ENCODE measurements around the gene TMEM234. TPM values are rescaled to one million over a fixed set of nuclear protein-coding genes. Genes with fewer than 3 reads are reported as not detected.

The TMEM234 gene
- total RNA-seq, 1 experiment from 2014 or later = 23.3 TPM

DNA sequence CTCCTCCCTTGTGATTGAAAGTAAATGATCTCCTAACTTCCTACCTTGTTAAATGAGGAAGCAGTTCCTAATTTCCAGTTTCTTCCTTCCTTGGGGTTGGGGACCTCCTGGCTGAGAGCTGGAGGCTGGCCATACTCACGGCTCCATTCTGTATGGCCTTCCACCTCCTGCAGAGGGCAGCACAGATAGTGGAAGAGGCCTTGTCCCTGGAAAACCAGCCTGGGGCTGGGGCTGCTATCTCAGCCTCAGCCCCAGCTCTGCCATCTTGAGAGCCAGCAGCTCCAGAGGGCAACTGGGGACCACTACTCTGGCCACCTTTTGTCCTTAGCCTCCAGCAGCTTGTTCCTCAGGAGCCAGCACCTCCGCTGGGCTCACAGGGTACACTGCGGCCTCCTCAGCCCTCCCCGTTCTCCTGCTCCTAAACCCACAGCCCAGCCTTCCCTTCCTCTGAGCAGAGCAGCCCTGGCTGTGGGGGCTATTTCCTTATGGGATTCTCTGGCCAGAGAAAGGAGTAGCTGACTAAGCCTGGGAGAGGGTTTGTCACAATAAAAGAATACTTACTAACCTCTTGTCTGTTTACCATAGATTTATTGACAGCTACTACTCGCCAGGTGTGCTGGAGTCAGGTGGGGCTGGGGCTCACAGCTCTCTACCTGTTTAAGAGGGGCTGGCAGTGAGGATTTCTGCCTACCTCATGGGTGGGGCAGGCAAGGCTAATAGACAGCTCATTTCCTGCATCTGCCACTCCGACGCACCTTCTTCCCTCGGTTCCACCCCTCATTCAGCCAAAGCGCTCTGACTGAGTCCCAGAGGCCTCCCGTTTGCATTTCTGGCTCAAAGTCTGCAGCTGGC lies 6.3 kb downstream of the TMEM234 start:
- Histone ChIP-seq H3K27ac (ENCODE audit: low read length) (no peak overlapping the region), H3K9me3 (ENCODE audit: control insufficient read depth, insufficient read depth, low read depth, low read length) (no peaks in the 10 kb centered on the region), H3K4me3 (ENCODE audit: low read depth in 2 of 2, low read length in 2 of 2) (no peak overlapping the region), H3K27me3 (ENCODE audit: control insufficient read depth, insufficient read depth, low read length) (no peaks in the 10 kb centered on the region), H3K36me3 (ENCODE audit: control insufficient read depth, insufficient read depth, low read length) (no peaks in the 10 kb centered on the region; the same call in 1 of the 2 replicates), H3K4me1 (ENCODE audit: control insufficient read depth, insufficient read depth, low read length) (peaks cover 5% of the 10 kb centered on the region)
- POLR2A ChIA-PET = interaction anchor here (0.6 kb wide), 2 partner anchors 88 to 179 kb away, joined by 3 read pairs; partner anchors contain the start of gene BSDC1
- TF ChIP-seq CTCF (IDR thresholded peaks at IDR 0.05) (peak; percentile 92), TCF7L2 (IDR thresholded peaks at IDR 0.05; ENCODE audit: low read depth, low read length) (no peak)
- intact Hi-C loops (cut with micrococcal nuclease; ENCODE audit: unreplicated experiment) = no loop called here
- in situ Hi-C loops (cut with HindIII; ENCODE audit: low pct_unique_long_range_greater_than_20kb, low sequenced_read_pairs) = no loop called here
- ATAC-seq = peak; percentile 95
- no peak for DNase-seq (ENCODE audit: low read depth, low spot score)
- BruUV-seq (replicated peaks) = no TSS peak
- CTCF ChIA-PET = interaction anchor here (0.6 to 1.8 kb wide), 10 partner anchors 8 to 186 kb away, joined by 3 to 10 read pairs (median 3); no protein-coding TSS in a partner anchor

- Histone ChIP-seq H3K27ac (ENCODE audit: low read length) (no peak within 1 kb of the TSS), H3K4me1 (ENCODE audit: control insufficient read depth, insufficient read depth, low read length) (peaks cover 10% of the 10 kb centered on the region), H3K27me3 (ENCODE audit: control insufficient read depth, insufficient read depth, low read length) (no peaks in the 10 kb centered on the region), H3K36me3 (ENCODE audit: control insufficient read depth, insufficient read depth, low read length) (no peaks in the 10 kb centered on the region), H3K4me3 (ENCODE audit: low read depth in 2 of 2, low read length in 2 of 2) (no peak within 1 kb of the TSS), H3K9me3 (ENCODE audit: control insufficient read depth, insufficient read depth, low read depth, low read length) (no peaks in the 10 kb centered on the region)
- ATAC-seq (no peak), DNase-seq (ENCODE audit: low read depth, low spot score) (no peak)
- CTCF ChIA-PET = interaction anchor here (0.6 kb wide), 1 partner anchor 32 kb away, joined by 5 read pairs; no protein-coding TSS in a partner anchor
- TF ChIP-seq CTCF (IDR thresholded peaks at IDR 0.05) (no peak), POLR2AphosphoS5 (IDR thresholded peaks at IDR 0.05; ENCODE audit: low read depth, low read length) (no peak), TCF7L2 (IDR thresholded peaks at IDR 0.05; ENCODE audit: low read depth, low read length) (no peak), REST (IDR thresholded peaks at IDR 0.05; ENCODE audit: insufficient read depth in 1 of 2, low read depth in 2 of 2, low read length in 1 of 2) (no peak), SIN3A (IDR thresholded peaks at IDR 0.05; ENCODE audit: borderline replicate concordance, insufficient read depth, low read depth, low read length) (no peak)
- in situ Hi-C loops (cut with HindIII; ENCODE audit: low pct_unique_long_range_greater_than_20kb, low sequenced_read_pairs) (no loop called here), intact Hi-C loops (cut with micrococcal nuclease; ENCODE audit: unreplicated experiment) (no loop called here)
- BruUV-seq (replicated peaks) = no TSS peak
- POLR2A ChIA-PET = no interaction called here
Observed at GRCh38 chr1:32208891-32209328, 13.2 kb downstream of the TMEM234 start, which contains the start of gene DCDC2B. Gene DCDC2B (plus strand): TSS chr1:32209089. CDS start chr1:32209094, 5 bp downstream.

All from Panc1 (cell line).